SK-N-SH (cell line): ENCODE measurements around the gene ZNF606.

Experiments used
- CTCF ChIP-seq: fragments of 200-600 bp; sonication (generic); IDR thresholded peaks from 2 replicates; pipeline ENCODE4 v1.6.1; 2017; ENCODE audit warnings: antibody characterized with exemption, mild to moderate bottlenecking, moderate library complexity
- EP300 ChIP-seq, 2 experiments: IDR thresholded peaks; 2 replicates each; pipeline versions ENCODE4 v1.4.0 to v1.6.1; 2012; ENCODE audit warnings: borderline replicate concordance in 1 of 2, low read depth in 1 of 2, low read length in 1 of 2
- EZH2phosphoT487 ChIP-seq: fragments of 200-600 bp; sonication (generic); IDR thresholded peaks from 2 replicates; pipeline ENCODE4 v1.6.1; 2017; ENCODE audit warnings: low read depth, mixed run types, mild to moderate bottlenecking, antibody characterized with exemption, moderate library complexity, borderline replicate concordance
- FOXJ3 ChIP-seq: sonication (generic); formaldehyde crosslinking; IDR thresholded peaks from 2 replicates; pipeline ENCODE4 v1.5.1; 2020; ENCODE audit warnings: mild to moderate bottlenecking, missing genetic modification reagents
- GATA2 ChIP-seq: sonication (generic); formaldehyde crosslinking; IDR thresholded peaks from 2 replicates; pipeline ENCODE4 v1.5.0; 2020; ENCODE audit warnings: mild to moderate bottlenecking, missing genetic modification reagents
- JUND ChIP-seq: IDR thresholded peaks from 2 replicates; pipeline ENCODE4 v1.4.0; 2012
- MEF2A ChIP-seq: IDR thresholded peaks from 2 replicates; pipeline ENCODE4 v1.4.0; 2012; ENCODE audit warnings: low read depth, borderline replicate concordance
- MXI1 ChIP-seq: IDR thresholded peaks from 2 replicates; pipeline ENCODE4 v1.6.1; 2012; ENCODE audit warnings: mild to moderate bottlenecking, low read depth, low read length, improper control_type of control experiment
- RAD21 ChIP-seq: IDR thresholded peaks from 2 replicates; pipeline ENCODE4 v1.6.1; 2012; ENCODE audit warnings: mild to moderate bottlenecking, low read length
- RXRA ChIP-seq: IDR thresholded peaks from 2 replicates; pipeline ENCODE4 v1.4.0; 2012; ENCODE audit warnings: low read depth, mild to moderate bottlenecking, borderline replicate concordance
- SIN3A ChIP-seq: IDR thresholded peaks from 2 replicates; pipeline ENCODE4 v1.6.1; 2012; ENCODE audit warnings: low read depth, mild to moderate bottlenecking, low read length, moderate library complexity, borderline replicate concordance
- ZBTB33 ChIP-seq: IDR thresholded peaks from 2 replicates; pipeline ENCODE4 v1.4.0; 2012; ENCODE audit warnings: low read depth, borderline replicate concordance

GRCh38 chr19:57927587-57927986 lies 75.0 kb downstream of the ZNF606 start:
- TF ChIP-seq ZBTB33 (no peak), CTCF (no peak), EZH2phosphoT487 (no peak), MEF2A (no peak), EP300 (IDR thresholded peaks at IDR 0.05; ENCODE audit: borderline replicate concordance in 1 of 2, low read depth in 1 of 2, low read length in 1 of 2) (no peak), GATA2 (no peak), RXRA (no peak), FOXJ3 (CRISPR knock-in tag) (no peak), JUND (no peak), MXI1 (no peak), SIN3A (no peak), RAD21 (no peak)
